ENCODE results near the gene MAP6. TPM values are rescaled to one million over a fixed set of nuclear protein-coding genes. Genes with fewer than 3 reads are reported as not detected.

Gene MAP6
- total and polyA plus RNA-seq, 10 donors = 1.3 to 9.0 (median 2.3) TPM

DNA sequence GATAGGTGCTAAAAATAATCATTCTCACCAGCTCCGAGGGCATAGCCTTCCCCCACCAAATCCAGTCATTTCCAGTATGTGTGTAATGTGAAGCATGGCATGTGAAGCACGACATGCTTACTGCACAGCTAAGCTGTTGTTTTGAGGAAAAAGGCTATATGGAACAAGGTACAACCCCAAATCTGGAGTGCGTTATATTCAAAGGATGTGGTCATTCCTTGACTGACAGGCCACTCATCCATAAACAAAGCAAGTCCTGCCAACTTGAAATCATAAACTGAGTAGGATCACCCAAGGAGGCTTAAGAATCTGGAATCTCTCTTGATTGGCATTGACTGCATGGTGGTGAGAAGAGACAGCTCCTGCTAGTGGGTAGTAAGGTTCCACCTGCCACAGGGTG is 3.7 kb downstream of the MAP6 start:
- 79 to 94% (median 85%) methylated on average over 3 of the region's 3 CpGs for WGBS, 5 donors
- Histone ChIP-seq H3K4me3 (no peak overlapping the region), H3K27ac (no peak overlapping the region), H3K4me1 (peaks cover 10 to 28% (median 21%) of the 10 kb centered on the region in 6 donors), H3K9me3 (no peaks in the 10 kb centered on the region), H3K27me3 (replicated peaks in 1 of 7) (peaks cover 0 to 81% (median 40%) of the 10 kb centered on the region in 7 donors), H3K36me3 (no peaks in the 10 kb centered on the region)
- intact Hi-C loops (cut with DNase I; ENCODE audit: low total_unique reads) = no loop called here
- DNase-seq = no peak
- no peak for TF ChIP-seq POLR2A (IDR thresholded peaks at IDR 0.05)
- no peak for TF ChIP-seq POLR2AphosphoS5 (IDR thresholded peaks at IDR 0.05)

DNA sequence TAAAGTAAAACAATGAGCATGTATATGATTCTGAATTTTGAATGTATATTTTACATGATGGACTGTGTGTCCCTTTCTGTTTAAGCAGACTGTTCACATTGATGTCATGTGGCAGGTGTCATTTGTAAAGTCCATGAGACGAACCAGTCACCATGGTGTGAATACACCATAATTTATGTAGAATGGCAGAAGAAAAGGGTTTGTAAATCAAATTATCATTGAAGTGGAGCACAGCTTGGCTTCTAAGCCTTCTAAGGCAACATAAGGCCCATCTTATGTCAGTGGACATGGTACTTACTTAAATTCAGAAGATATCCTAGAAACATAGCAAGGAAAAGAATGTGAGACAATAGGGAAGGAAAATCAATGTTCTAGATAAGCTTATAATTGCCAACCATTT is 4.4 kb downstream of the MAP6 start:
- WGBS, 5 donors = 88 to 94% (median 89%) methylated on average over 1 of the region's 1 CpG
- DNase-seq = no peak
- intact Hi-C loops (cut with DNase I; ENCODE audit: low total_unique reads) = no loop called here
- no peak overlapping the region for H3K27ac ChIP-seq
- no peaks in the 10 kb centered on the region for H3K36me3 ChIP-seq
- H3K4me3 ChIP-seq = no peak overlapping the region
- peaks cover 0 to 73% (median 34%) of the 10 kb centered on the region in 7 donors for H3K27me3 ChIP-seq (replicated peaks in 1 of 7)
- H3K4me1 ChIP-seq = peaks cover 10 to 27% (median 21%) of the 10 kb centered on the region in 6 donors
- TF ChIP-seq POLR2AphosphoS5 (IDR thresholded peaks at IDR 0.05) = no peak
- no peak for TF ChIP-seq CTCF (IDR thresholded peaks at IDR 0.05 in 8 of 11, conservative IDR thresholded peaks at IDR 0.05 in 3 of 11)
- no peak for TF ChIP-seq POLR2A (IDR thresholded peaks at IDR 0.05)
- no peaks in the 10 kb centered on the region for H3K9me3 ChIP-seq

GRCh38 chr11:75663808-75664207 is 5.0 kb downstream of the MAP6 start:
- WGBS, 5 donors = 72 to 94% (median 79%) methylated on average over 1 of the region's 1 CpG
- Histone ChIP-seq H3K9me3 (no peaks in the 10 kb centered on the region), H3K27ac (no peak overlapping the region), H3K27me3 (replicated peaks in 1 of 7) (peaks cover 0 to 67% (median 28%) of the 10 kb centered on the region in 7 donors), H3K4me1 (peaks cover 7 to 21% (median 18%) of the 10 kb centered on the region in 6 donors), H3K36me3 (no peaks in the 10 kb centered on the region), H3K4me3 (no peak overlapping the region)
- no peak for DNase-seq
- intact Hi-C loops (cut with DNase I; ENCODE audit: low total_unique reads) = no loop called here
- TF ChIP-seq POLR2A (IDR thresholded peaks at IDR 0.05) (no peak), POLR2AphosphoS5 (IDR thresholded peaks at IDR 0.05) (no peak), CTCF (IDR thresholded peaks at IDR 0.05 in 8 of 11, conservative IDR thresholded peaks at IDR 0.05 in 3 of 11) (no peak)

DNA sequence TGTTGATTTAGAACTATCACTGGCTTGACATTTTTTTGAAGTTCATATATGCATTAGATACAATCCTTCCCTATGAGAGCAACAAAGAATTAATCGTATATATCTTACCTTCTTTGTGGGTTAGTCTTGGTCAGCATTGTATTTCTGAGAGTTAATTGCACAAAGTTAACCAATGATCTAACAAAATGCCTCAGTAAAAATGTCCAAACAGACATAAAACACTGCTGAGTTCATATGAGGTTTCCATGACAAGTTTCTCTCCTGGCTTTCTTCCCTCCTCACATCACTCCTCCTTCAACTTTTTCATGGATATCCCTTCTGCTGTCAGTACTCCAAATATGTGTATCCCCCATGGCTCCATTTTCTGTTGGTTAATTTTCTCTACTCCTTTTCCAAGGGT is 9.0 kb downstream of the MAP6 start:
- peaks cover 0 to 28% (median 0%) of the 10 kb centered on the region in 7 donors for H3K27me3 ChIP-seq (replicated peaks in 1 of 7)
- H3K36me3 ChIP-seq = no peaks in the 10 kb centered on the region
- TF ChIP-seq CTCF (IDR thresholded peaks at IDR 0.05 in 8 of 11, conservative IDR thresholded peaks at IDR 0.05 in 3 of 11) (no peak), POLR2AphosphoS5 (IDR thresholded peaks at IDR 0.05) (no peak), POLR2A (IDR thresholded peaks at IDR 0.05) (no peak)
- H3K9me3 ChIP-seq = no peaks in the 10 kb centered on the region
- no peak overlapping the region for H3K27ac ChIP-seq
- no peaks in the 10 kb centered on the region for H3K4me1 ChIP-seq
- H3K4me3 ChIP-seq = no peak overlapping the region
- DNase-seq = no peak
- intact Hi-C loops (cut with DNase I; ENCODE audit: low total_unique reads) = no loop called here
- 86 to 97% (median 92%) methylated on average over 1 of the region's 1 CpG for WGBS, 5 donors

Measured in spleen (tissue), 11 donors.